Keratinocyte (primary cell): ENCODE data around the gene DLEC1. TPM values are rescaled to one million over a fixed set of nuclear protein-coding genes. Genes with fewer than 3 reads are reported as not detected.

Source experiments
- DNase-seq: peaks from one replicate; pipeline ENCODE4 v3.0.0-alpha.2; 2011; ENCODE audit warnings: low read depth, missing footprints, low spot score
- FAIRE-seq: peaks from 2 replicates; lab custom pipeline; 2011; peaks lifted over from hg19 to GRCh38; lab: Jason Lieb, UNC
- H2AFZ ChIP-seq: 2 replicates; pipeline ENCODE4 v1.6.0; 2012; ENCODE audit warnings: low read length, control low read depth, inconsistent platforms; ENCODE audit not compliant: control insufficient read depth
- H3K27ac ChIP-seq: 2 replicates; pipeline ENCODE4 v1.5.1; 2011; ENCODE audit warnings: low read length; ENCODE audit not compliant: control insufficient read depth, insufficient read depth
- H3K27me3 ChIP-seq: 3 replicates; pipeline ENCODE4 v1.6.0; 2011; ENCODE audit warnings: low read length; ENCODE audit not compliant: control insufficient read depth, insufficient read depth; ENCODE audit errors: extremely low read depth
- H3K36me3 ChIP-seq, 2 experiments: 2 replicates in 1 of 2; 3 replicates in 1 of 2; pipeline ENCODE4 v1.5.1; 2011; ENCODE audit warnings: low read length in 2 of 2, mild to moderate bottlenecking in 1 of 2; ENCODE audit not compliant: control insufficient read depth in 2 of 2, insufficient read depth in 2 of 2; ENCODE audit errors: extremely low read depth in 1 of 2
- H3K4me1 ChIP-seq: 3 replicates; pipeline ENCODE4 v1.5.1; 2011; ENCODE audit warnings: low read length; ENCODE audit not compliant: control insufficient read depth, insufficient read depth; ENCODE audit errors: extremely low read depth
- H3K4me2 ChIP-seq: 3 replicates; pipeline ENCODE4 v1.6.0; 2011; ENCODE audit warnings: low read depth, low read length; ENCODE audit not compliant: control insufficient read depth, insufficient read depth; ENCODE audit errors: extremely low read depth
- H3K4me3 ChIP-seq, 3 experiments: fragments of 200-600 bp in 1 of 3; sonication (generic) in 1 of 3; 2 replicates in 2 of 3; 3 replicates in 1 of 3; pipeline ENCODE4 v1.5.1; 2011 to 2016; ENCODE audit warnings: low read length in 3 of 3, mild to moderate bottlenecking in 3 of 3, control low read depth in 2 of 3, inconsistent platforms in 1 of 3, low read depth in 1 of 3, mixed read lengths in 1 of 3, mixed run types in 1 of 3, moderate library complexity in 1 of 3; ENCODE audit not compliant: control insufficient read depth in 2 of 3, insufficient read depth in 2 of 3; ENCODE audit errors: extremely low read depth in 1 of 3
- H3K79me2 ChIP-seq: 2 replicates; pipeline ENCODE4 v1.6.0; 2012; ENCODE audit warnings: low read length; ENCODE audit not compliant: control insufficient read depth, insufficient read depth
- H3K9ac ChIP-seq: 3 replicates; pipeline ENCODE4 v1.6.0; 2011; ENCODE audit warnings: low read length; ENCODE audit not compliant: control insufficient read depth, insufficient read depth; ENCODE audit errors: extremely low read depth
- H3K9me1 ChIP-seq: 3 replicates; pipeline ENCODE4 v1.6.0; 2011; ENCODE audit warnings: low read length; ENCODE audit not compliant: control insufficient read depth, insufficient read depth; ENCODE audit errors: extremely low read depth
- H3K9me3 ChIP-seq: 2 replicates; pipeline ENCODE4 v1.5.1; 2012; ENCODE audit warnings: low read depth, low read length; ENCODE audit not compliant: control insufficient read depth
- H4K20me1 ChIP-seq: 3 replicates; pipeline ENCODE4 v1.6.0; 2011; ENCODE audit warnings: low read length; ENCODE audit not compliant: control insufficient read depth, insufficient read depth; ENCODE audit errors: extremely low read depth
- EZH2 ChIP-seq: IDR thresholded peaks from one replicate; pipeline ENCODE4 v1.6.1; 2012; ENCODE audit warnings: inconsistent platforms, mild to moderate bottlenecking, low read length, moderate library complexity
- dilution Hi-C: fragments of 300-500 bp; cut with MboI; formaldehyde crosslinking; loops from one replicate; pipeline ENCODE4 v1.7.0; 2020; ENCODE audit warnings: low sequenced_read_pairs; ENCODE audit not compliant: extremely low pct_ligation_motif_present
- polyA plus RNA-seq, 5 experiments: library from polyadenylated mRNA; depleted of rRNA in 3 of 5; stranded (reverse) in 3 of 5; stranded (forward) in 1 of 5; unstranded in 1 of 5; fragments of >200 nt; gene quantifications; 1 replicate in 1 of 5; 2 replicates in 3 of 5; 3 replicates in 1 of 5; pipeline versions ENCODE4 v1.2.1 to v1.2.3, GENCODE V29; 2011 to 2012; ENCODE audit warnings: missing spikeins in 2 of 5, low read depth in 1 of 5, low replicate concordance in 1 of 5
- TF ChIP-seq, protein P1 (sequence below), 3 experiments: IDR thresholded peaks in 1 of 3; conservative IDR thresholded peaks in 1 of 3; optimal IDR thresholded peaks in 1 of 3; 2 replicates in 2 of 3; 3 replicates in 1 of 3; pipeline versions ENCODE3 to v1.5.1; 2011; ENCODE audit warnings: low read length in 3 of 3, mild to moderate bottlenecking in 3 of 3, moderate library complexity in 2 of 3, control low read depth in 1 of 3, inconsistent platforms in 1 of 3; ENCODE audit not compliant: insufficient read depth in 2 of 3; ENCODE audit errors: extremely low read depth in 1 of 3

DLEC1 gene
- polyA plus RNA-seq, 1 donor (not counting 4 experiments of a cell fraction or from before 2014, with no cell fraction given), result not detected

DNA sequence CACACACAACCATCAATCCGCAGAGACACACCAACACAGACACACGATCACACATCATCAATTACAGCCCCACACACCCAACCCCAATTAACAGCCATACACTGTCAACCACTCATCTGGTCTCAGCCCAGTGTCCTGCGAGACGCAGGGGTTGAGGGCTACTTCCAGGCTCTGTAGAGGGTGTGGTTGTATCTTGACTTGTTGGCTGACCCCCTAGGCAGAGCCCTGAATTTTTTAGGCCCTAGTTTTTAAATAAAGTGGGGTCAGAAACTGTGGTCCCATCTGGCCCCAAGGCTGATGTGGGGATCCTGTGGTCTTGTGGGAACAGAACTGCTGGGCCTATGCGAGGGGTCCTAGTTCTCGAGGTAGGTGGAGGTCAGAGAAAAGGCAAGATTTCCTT, 39.2 kb upstream of the DLEC1 start:
- FAIRE-seq, result no peak
- dilution Hi-C loops, result no loop called here
- H3K9me3 ChIP-seq, result no peaks in the 10 kb centered on the region
- no peak overlapping the region for H3K4me2 ChIP-seq
- no peaks in the 10 kb centered on the region for H3K79me2 ChIP-seq
- no peaks in the 10 kb centered on the region for H3K27me3 ChIP-seq
- DNase-seq, result no peak
- H3K4me3 ChIP-seq, result no peak overlapping the region
- H3K27ac ChIP-seq, result no peak overlapping the region
- no peaks in the 10 kb centered on the region for H4K20me1 ChIP-seq
- peaks cover 3 to 6% of the 10 kb centered on the region in 2 experiments for H3K36me3 ChIP-seq
- no peak overlapping the region for H3K9ac ChIP-seq
- no peak for TF ChIP-seq EZH2
- TF ChIP-seq, protein P1, sequence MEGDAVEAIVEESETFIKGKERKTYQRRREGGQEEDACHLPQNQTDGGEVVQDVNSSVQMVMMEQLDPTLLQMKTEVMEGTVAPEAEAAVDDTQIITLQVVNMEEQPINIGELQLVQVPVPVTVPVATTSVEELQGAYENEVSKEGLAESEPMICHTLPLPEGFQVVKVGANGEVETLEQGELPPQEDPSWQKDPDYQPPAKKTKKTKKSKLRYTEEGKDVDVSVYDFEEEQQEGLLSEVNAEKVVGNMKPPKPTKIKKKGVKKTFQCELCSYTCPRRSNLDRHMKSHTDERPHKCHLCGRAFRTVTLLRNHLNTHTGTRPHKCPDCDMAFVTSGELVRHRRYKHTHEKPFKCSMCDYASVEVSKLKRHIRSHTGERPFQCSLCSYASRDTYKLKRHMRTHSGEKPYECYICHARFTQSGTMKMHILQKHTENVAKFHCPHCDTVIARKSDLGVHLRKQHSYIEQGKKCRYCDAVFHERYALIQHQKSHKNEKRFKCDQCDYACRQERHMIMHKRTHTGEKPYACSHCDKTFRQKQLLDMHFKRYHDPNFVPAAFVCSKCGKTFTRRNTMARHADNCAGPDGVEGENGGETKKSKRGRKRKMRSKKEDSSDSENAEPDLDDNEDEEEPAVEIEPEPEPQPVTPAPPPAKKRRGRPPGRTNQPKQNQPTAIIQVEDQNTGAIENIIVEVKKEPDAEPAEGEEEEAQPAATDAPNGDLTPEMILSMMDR (optimal IDR thresholded peaks at IDR 0.05 in 1 of 3, IDR thresholded peaks at IDR 0.05 in 1 of 3, conservative IDR thresholded peaks at IDR 0.05 in 1 of 3; ENCODE audit: extremely low read depth in 1 of 3, insufficient read depth in 2 of 3, low read length in 3 of 3), result no peak
- no peak overlapping the region for H2AFZ ChIP-seq
- H3K4me1 ChIP-seq, result peaks cover 7% of the 10 kb centered on the region
- H3K9me1 ChIP-seq, result no peaks in the 10 kb centered on the region

DNA sequence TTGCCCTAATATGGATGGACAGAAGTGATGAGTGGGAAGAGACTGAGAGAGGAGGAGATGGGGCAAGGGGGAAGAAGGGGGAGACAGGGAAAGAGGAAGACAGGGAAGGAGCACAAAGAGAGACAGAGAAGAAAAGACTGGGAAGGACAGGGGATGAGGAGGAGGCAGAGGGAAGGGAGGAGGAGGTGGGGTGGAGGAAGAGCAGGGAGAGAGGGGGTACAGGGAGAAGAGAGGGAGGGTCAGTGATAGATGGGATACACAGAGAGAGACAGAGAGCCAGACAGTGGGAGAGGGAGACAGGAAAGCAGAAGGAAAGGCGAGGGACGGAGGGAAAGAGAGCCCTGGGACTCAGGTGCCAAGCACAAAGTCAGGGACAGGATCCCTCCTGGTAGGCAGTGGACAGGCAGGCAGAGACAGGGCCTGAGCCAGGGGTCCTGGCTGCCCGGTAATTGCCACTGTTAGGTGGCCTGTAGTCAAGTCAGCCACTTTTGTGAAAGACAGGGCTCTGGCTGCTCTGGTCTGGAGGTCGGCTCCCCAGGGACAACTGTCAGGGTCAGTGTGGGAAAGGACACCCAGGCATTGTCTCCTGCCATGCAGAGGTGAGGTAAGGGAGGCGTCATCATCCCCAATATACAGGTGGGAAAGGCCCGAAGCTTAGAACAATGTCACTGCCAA, 38.6 kb upstream of the DLEC1 start:
- H3K4me2 ChIP-seq, result no peak overlapping the region
- no peak for DNase-seq
- H4K20me1 ChIP-seq, result no peaks in the 10 kb centered on the region
- H3K9ac ChIP-seq, result no peak overlapping the region
- H3K9me1 ChIP-seq, result no peaks in the 10 kb centered on the region
- no peak overlapping the region for H2AFZ ChIP-seq
- TF ChIP-seq EZH2, result no peak
- TF ChIP-seq, protein P1 (optimal IDR thresholded peaks at IDR 0.05 in 1 of 3, IDR thresholded peaks at IDR 0.05 in 1 of 3, conservative IDR thresholded peaks at IDR 0.05 in 1 of 3; ENCODE audit: extremely low read depth in 1 of 3, insufficient read depth in 2 of 3, low read length in 3 of 3), result no peak
- no peaks in the 10 kb centered on the region for H3K27me3 ChIP-seq
- no peak overlapping the region for H3K27ac ChIP-seq
- H3K4me3 ChIP-seq, result no peak overlapping the region
- no peaks in the 10 kb centered on the region for H3K79me2 ChIP-seq
- no peak for FAIRE-seq
- H3K36me3 ChIP-seq, result peaks cover 3 to 6% of the 10 kb centered on the region in 2 experiments
- no peaks in the 10 kb centered on the region for H3K9me3 ChIP-seq
- dilution Hi-C loops, result no loop called here
- peaks cover 10% of the 10 kb centered on the region for H3K4me1 ChIP-seq
